Measurements from ENCODE around the gene ZFAND3.

The ZFAND3 gene

GRCh38 chr6:38085031-38085430, 265.5 kb downstream of the ZFAND3 start:
- Histone ChIP-seq H3K4me1 (ENCODE audit: control insufficient read depth, insufficient read depth, low read length, poor library complexity, severe bottlenecking) (no peaks in the 10 kb centered on the region), H3K4me3 (ENCODE audit: insufficient read depth, low read depth, low read length, poor library complexity, severe bottlenecking) (no peak overlapping the region), H3K9me3 (ENCODE audit: control insufficient read depth, low read length) (no peaks in the 10 kb centered on the region), H3K36me3 (ENCODE audit: control insufficient read depth, insufficient read depth, low read length) (peaks cover 9% of the 10 kb centered on the region), H3K27ac (ENCODE audit: insufficient read depth, low read length, poor library complexity, severe bottlenecking) (no peak overlapping the region), H3K27me3 (replicated peaks; ENCODE audit: control insufficient read depth, insufficient read depth, low read length, poor library complexity, severe bottlenecking) (no peaks in the 10 kb centered on the region)
- DNase-seq, result no peak

GRCh38 chr6:38086346-38086745, 266.8 kb downstream of the ZFAND3 start:
- no peak for DNase-seq

GRCh38 chr6:38088010-38088409, 268.5 kb downstream of the ZFAND3 start:
- H3K27ac ChIP-seq (ENCODE audit: insufficient read depth, low read length, poor library complexity, severe bottlenecking), result no peak overlapping the region
- no peaks in the 10 kb centered on the region for H3K9me3 ChIP-seq (ENCODE audit: control insufficient read depth, low read length)
- no peak for DNase-seq
- no peaks in the 10 kb centered on the region for H3K27me3 ChIP-seq (replicated peaks; ENCODE audit: control insufficient read depth, insufficient read depth, low read length, poor library complexity, severe bottlenecking)
- H3K36me3 ChIP-seq (ENCODE audit: control insufficient read depth, insufficient read depth, low read length), result peaks cover 5% of the 10 kb centered on the region
- H3K4me1 ChIP-seq (ENCODE audit: control insufficient read depth, insufficient read depth, low read length, poor library complexity, severe bottlenecking), result no peaks in the 10 kb centered on the region
- no peak overlapping the region for H3K4me3 ChIP-seq (ENCODE audit: insufficient read depth, low read depth, low read length, poor library complexity, severe bottlenecking)

More at GRCh38 chr6:38086346-38086745, 266.8 kb downstream of the ZFAND3 start:
- peaks cover 9% of the 10 kb centered on the region for H3K36me3 ChIP-seq (ENCODE audit: control insufficient read depth, insufficient read depth, low read length)
- no peaks in the 10 kb centered on the region for H3K27me3 ChIP-seq (replicated peaks; ENCODE audit: control insufficient read depth, insufficient read depth, low read length, poor library complexity, severe bottlenecking)
- H3K9me3 ChIP-seq (ENCODE audit: control insufficient read depth, low read length), result no peaks in the 10 kb centered on the region
- no peak overlapping the region for H3K27ac ChIP-seq (ENCODE audit: insufficient read depth, low read length, poor library complexity, severe bottlenecking)
- no peak overlapping the region for H3K4me3 ChIP-seq (ENCODE audit: insufficient read depth, low read depth, low read length, poor library complexity, severe bottlenecking)
- H3K4me1 ChIP-seq (ENCODE audit: control insufficient read depth, insufficient read depth, low read length, poor library complexity, severe bottlenecking), result no peaks in the 10 kb centered on the region

- no peak overlapping the region for H3K4me3 ChIP-seq (ENCODE audit: insufficient read depth, low read depth, low read length, poor library complexity, severe bottlenecking)
- H3K4me1 ChIP-seq (ENCODE audit: control insufficient read depth, insufficient read depth, low read length, poor library complexity, severe bottlenecking), result no peaks in the 10 kb centered on the region
- DNase-seq, result no peak
- H3K36me3 ChIP-seq (ENCODE audit: control insufficient read depth, insufficient read depth, low read length), result peaks cover 5% of the 10 kb centered on the region
- H3K27me3 ChIP-seq (replicated peaks; ENCODE audit: control insufficient read depth, insufficient read depth, low read length, poor library complexity, severe bottlenecking), result no peaks in the 10 kb centered on the region
- no peak overlapping the region for H3K27ac ChIP-seq (ENCODE audit: insufficient read depth, low read length, poor library complexity, severe bottlenecking)
- no peaks in the 10 kb centered on the region for H3K9me3 ChIP-seq (ENCODE audit: control insufficient read depth, low read length)
Measured at GRCh38 chr6:38088829-38089228, 269.3 kb downstream of the ZFAND3 start.

GRCh38 chr6:38091613-38092012, 272.1 kb downstream of the ZFAND3 start:
- no peaks in the 10 kb centered on the region for H3K27me3 ChIP-seq (replicated peaks; ENCODE audit: control insufficient read depth, insufficient read depth, low read length, poor library complexity, severe bottlenecking)
- H3K27ac ChIP-seq (ENCODE audit: insufficient read depth, low read length, poor library complexity, severe bottlenecking), result no peak overlapping the region
- no peak overlapping the region for H3K4me3 ChIP-seq (ENCODE audit: insufficient read depth, low read depth, low read length, poor library complexity, severe bottlenecking)
- DNase-seq, result no peak
- H3K9me3 ChIP-seq (ENCODE audit: control insufficient read depth, low read length), result no peaks in the 10 kb centered on the region
- H3K36me3 ChIP-seq (ENCODE audit: control insufficient read depth, insufficient read depth, low read length), result no peaks in the 10 kb centered on the region
- no peaks in the 10 kb centered on the region for H3K4me1 ChIP-seq (ENCODE audit: control insufficient read depth, insufficient read depth, low read length, poor library complexity, severe bottlenecking)

- no peak for DNase-seq
- no peaks in the 10 kb centered on the region for H3K4me1 ChIP-seq (ENCODE audit: control insufficient read depth, insufficient read depth, low read length, poor library complexity, severe bottlenecking)
- no peaks in the 10 kb centered on the region for H3K9me3 ChIP-seq (ENCODE audit: control insufficient read depth, low read length)
- no peaks in the 10 kb centered on the region for H3K27me3 ChIP-seq (replicated peaks; ENCODE audit: control insufficient read depth, insufficient read depth, low read length, poor library complexity, severe bottlenecking)
- H3K4me3 ChIP-seq (ENCODE audit: insufficient read depth, low read depth, low read length, poor library complexity, severe bottlenecking), result no peak overlapping the region
- no peak overlapping the region for H3K27ac ChIP-seq (ENCODE audit: insufficient read depth, low read length, poor library complexity, severe bottlenecking)
- no peaks in the 10 kb centered on the region for H3K36me3 ChIP-seq (ENCODE audit: control insufficient read depth, insufficient read depth, low read length)
Measured at GRCh38 chr6:38092465-38092864, 272.9 kb downstream of the ZFAND3 start.

GRCh38 chr6:38092964-38093363, 273.4 kb downstream of the ZFAND3 start:
- H3K4me3 ChIP-seq (ENCODE audit: insufficient read depth, low read depth, low read length, poor library complexity, severe bottlenecking), result no peak overlapping the region
- DNase-seq, result no peak
- no peaks in the 10 kb centered on the region for H3K4me1 ChIP-seq (ENCODE audit: control insufficient read depth, insufficient read depth, low read length, poor library complexity, severe bottlenecking)
- no peaks in the 10 kb centered on the region for H3K9me3 ChIP-seq (ENCODE audit: control insufficient read depth, low read length)
- no peaks in the 10 kb centered on the region for H3K36me3 ChIP-seq (ENCODE audit: control insufficient read depth, insufficient read depth, low read length)
- no peak overlapping the region for H3K27ac ChIP-seq (ENCODE audit: insufficient read depth, low read length, poor library complexity, severe bottlenecking)
- no peaks in the 10 kb centered on the region for H3K27me3 ChIP-seq (replicated peaks; ENCODE audit: control insufficient read depth, insufficient read depth, low read length, poor library complexity, severe bottlenecking)

GRCh38 chr6:38095054-38095453, 275.5 kb downstream of the ZFAND3 start:
- Histone ChIP-seq H3K27ac (ENCODE audit: insufficient read depth, low read length, poor library complexity, severe bottlenecking) (no peak overlapping the region), H3K4me1 (ENCODE audit: control insufficient read depth, insufficient read depth, low read length, poor library complexity, severe bottlenecking) (no peaks in the 10 kb centered on the region), H3K9me3 (ENCODE audit: control insufficient read depth, low read length) (no peaks in the 10 kb centered on the region), H3K27me3 (replicated peaks; ENCODE audit: control insufficient read depth, insufficient read depth, low read length, poor library complexity, severe bottlenecking) (no peaks in the 10 kb centered on the region), H3K36me3 (ENCODE audit: control insufficient read depth, insufficient read depth, low read length) (no peaks in the 10 kb centered on the region), H3K4me3 (ENCODE audit: insufficient read depth, low read depth, low read length, poor library complexity, severe bottlenecking) (no peak overlapping the region)
- no peak for DNase-seq

GRCh38 chr6:38099221-38099620, 279.7 kb downstream of the ZFAND3 start:
- no peaks in the 10 kb centered on the region for H3K36me3 ChIP-seq (ENCODE audit: control insufficient read depth, insufficient read depth, low read length)
- no peak overlapping the region for H3K4me3 ChIP-seq (ENCODE audit: insufficient read depth, low read depth, low read length, poor library complexity, severe bottlenecking)
- no peaks in the 10 kb centered on the region for H3K27me3 ChIP-seq (replicated peaks; ENCODE audit: control insufficient read depth, insufficient read depth, low read length, poor library complexity, severe bottlenecking)
- H3K27ac ChIP-seq (ENCODE audit: insufficient read depth, low read length, poor library complexity, severe bottlenecking), result no peak overlapping the region
- H3K4me1 ChIP-seq (ENCODE audit: control insufficient read depth, insufficient read depth, low read length, poor library complexity, severe bottlenecking), result no peaks in the 10 kb centered on the region
- DNase-seq, result no peak
- no peaks in the 10 kb centered on the region for H3K9me3 ChIP-seq (ENCODE audit: control insufficient read depth, low read length)

GRCh38 chr6:38100380-38100779, 280.9 kb downstream of the ZFAND3 start:
- DNase-seq, result no peak
- H3K4me3 ChIP-seq (ENCODE audit: insufficient read depth, low read depth, low read length, poor library complexity, severe bottlenecking), result no peak overlapping the region
- H3K27ac ChIP-seq (ENCODE audit: insufficient read depth, low read length, poor library complexity, severe bottlenecking), result no peak overlapping the region
- H3K9me3 ChIP-seq (ENCODE audit: control insufficient read depth, low read length), result no peaks in the 10 kb centered on the region
- H3K27me3 ChIP-seq (replicated peaks; ENCODE audit: control insufficient read depth, insufficient read depth, low read length, poor library complexity, severe bottlenecking), result no peaks in the 10 kb centered on the region
- H3K4me1 ChIP-seq (ENCODE audit: control insufficient read depth, insufficient read depth, low read length, poor library complexity, severe bottlenecking), result no peaks in the 10 kb centered on the region
- no peaks in the 10 kb centered on the region for H3K36me3 ChIP-seq (ENCODE audit: control insufficient read depth, insufficient read depth, low read length)

- Histone ChIP-seq H3K4me1 (ENCODE audit: control insufficient read depth, insufficient read depth, low read length, poor library complexity, severe bottlenecking) (no peaks in the 10 kb centered on the region), H3K9me3 (ENCODE audit: control insufficient read depth, low read length) (no peaks in the 10 kb centered on the region), H3K36me3 (ENCODE audit: control insufficient read depth, insufficient read depth, low read length) (peaks cover 3% of the 10 kb centered on the region), H3K27ac (ENCODE audit: insufficient read depth, low read length, poor library complexity, severe bottlenecking) (no peak overlapping the region), H3K4me3 (ENCODE audit: insufficient read depth, low read depth, low read length, poor library complexity, severe bottlenecking) (no peak overlapping the region), H3K27me3 (replicated peaks; ENCODE audit: control insufficient read depth, insufficient read depth, low read length, poor library complexity, severe bottlenecking) (no peaks in the 10 kb centered on the region)
- DNase-seq, result no peak
Measured at GRCh38 chr6:38103921-38104320, 284.4 kb downstream of the ZFAND3 start.

Measured in effector memory CD4-positive, alpha-beta T cell (primary cell).